OCI-M2 (cell line): Measurements from ENCODE around the gene CEACAM19.
"Not testable (repeated sequence)": the region's sequence is repeated elsewhere in the genome, so short reads cannot be mapped to it uniquely, and the experiment has no call there.

Experiments used
- DNase-seq: peaks from one replicate; lab custom pipeline; 2025; ENCODE audit not compliant: unreplicated experiment; lab: John Stamatoyannopoulos, UW

Gene CEACAM19

GRCh38 chr19:44645407-44646048 lies 25.8 kb upstream of the CEACAM19 start:
- DNase-seq: no peak

GRCh38 chr19:44646049-44646416 lies 25.2 kb upstream of the CEACAM19 start:
- DNase-seq: no peak

GRCh38 chr19:44647144-44647543 lies 24.1 kb upstream of the CEACAM19 start:
- DNase-seq: no peak

- no peak for DNase-seq
Measured at GRCh38 chr19:44648631-44649251, 22.5 kb upstream of the CEACAM19 start.

GRCh38 chr19:44649578-44650145 lies 21.6 kb upstream of the CEACAM19 start:
- DNase-seq: no peak

- no peak for DNase-seq
Measured at GRCh38 chr19:44653343-44653742, 17.9 kb upstream of the CEACAM19 start.

GRCh38 chr19:44653977-44654774 lies 17.1 kb upstream of the CEACAM19 start:
- no peak for DNase-seq

GRCh38 chr19:44657211-44657921 lies 13.9 kb upstream of the CEACAM19 start:
- DNase-seq: no peak

- no peak for DNase-seq
Measured at GRCh38 chr19:44658069-44658733, 13.1 kb upstream of the CEACAM19 start.

GRCh38 chr19:44660081-44660480 lies 11.2 kb upstream of the CEACAM19 start:
- no peak for DNase-seq

- DNase-seq: no peak
Measured at GRCh38 chr19:44661205-44661604, 10.1 kb upstream of the CEACAM19 start.

- DNase-seq: no peak
Measured at GRCh38 chr19:44661904-44662303, 9.4 kb upstream of the CEACAM19 start.

GRCh38 chr19:44662691-44663385 lies 8.4 kb upstream of the CEACAM19 start:
- DNase-seq: no peak

- no peak for DNase-seq
Measured at GRCh38 chr19:44663996-44664395, 7.3 kb upstream of the CEACAM19 start.

- DNase-seq: no peak
Measured at GRCh38 chr19:44664976-44665375, 6.3 kb upstream of the CEACAM19 start.

GRCh38 chr19:44666852-44667556 lies 4.3 kb upstream of the CEACAM19 start:
- no peak for DNase-seq

GRCh38 chr19:44668985-44669764 lies 2.1 kb upstream of the CEACAM19 start:
- DNase-seq: no peak

GRCh38 chr19:44670027-44670426 lies 1.3 kb upstream of the CEACAM19 start:
- DNase-seq: not testable (repeated sequence)

GRCh38 chr19:44672226-44672625 lies 944 bp downstream of the CEACAM19 start:
- no peak for DNase-seq
